ENCODE measurements around the gene KLHL8. TPM values are rescaled to one million over a fixed set of nuclear protein-coding genes. Genes with fewer than 3 reads are reported as not detected.
"Not testable (repeated sequence)": the region's sequence is repeated elsewhere in the genome, so short reads cannot be mapped to it uniquely, and the experiment has no call there.

Gene KLHL8
- polyA plus RNA-seq, 1 donor from 2014 or later: 15.0 TPM

DNA sequence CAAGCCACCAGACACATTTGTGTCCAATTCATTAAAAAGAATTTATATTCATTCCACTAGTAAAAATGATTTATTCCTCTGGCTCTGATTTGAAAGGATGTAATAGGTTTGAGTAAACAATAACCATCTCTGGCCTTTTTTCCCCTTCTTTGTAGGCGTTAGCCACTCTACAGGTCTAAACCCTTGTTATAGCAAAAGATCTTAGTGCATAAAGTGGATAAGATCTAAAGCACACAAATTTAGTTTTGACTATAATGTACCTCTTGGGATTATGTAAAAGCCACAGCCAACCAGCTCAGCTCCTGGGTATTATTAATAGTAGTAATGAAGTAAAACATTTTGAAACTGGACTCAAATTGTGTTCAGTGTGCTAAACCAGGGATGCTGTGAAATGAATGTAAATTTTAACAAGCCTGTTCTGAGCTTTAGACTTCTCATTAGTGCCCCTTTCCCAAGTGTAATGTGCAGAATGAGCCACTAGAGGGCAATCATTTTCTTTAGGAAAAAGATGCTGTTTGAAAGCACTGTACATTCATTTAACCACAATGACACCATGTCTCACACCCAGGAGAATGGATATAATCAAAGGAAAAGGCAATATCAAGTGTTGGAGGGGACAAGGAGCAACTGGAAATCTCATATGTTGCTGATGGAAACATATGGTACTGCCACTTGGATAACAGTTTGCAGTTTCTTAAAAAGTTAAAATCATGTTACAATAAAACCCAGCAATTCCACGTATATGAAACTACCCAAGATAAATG is 69.7 kb downstream of the KLHL8 start:
- no peak overlapping the region for H3K4me2 ChIP-seq (ENCODE audit: low read length)
- no peaks in the 10 kb centered on the region for H3K9me2 ChIP-seq (ENCODE audit: insufficient read depth, low read length)
- H3K9ac ChIP-seq (ENCODE audit: low read length): no peak overlapping the region
- no peaks in the 10 kb centered on the region for H3K27me3 ChIP-seq (ENCODE audit: insufficient read depth, low read depth, low read length)
- no peaks in the 10 kb centered on the region for H3K36me3 ChIP-seq (ENCODE audit: insufficient read depth, low read length)
- H3K27ac ChIP-seq (ENCODE audit: low read length): no peak overlapping the region
- no peaks in the 10 kb centered on the region for H3K79me2 ChIP-seq (replicated peaks; ENCODE audit: insufficient read depth, low read length)
- no peak overlapping the region for H3K4me3 ChIP-seq (ENCODE audit: low read length)
- H2AFZ ChIP-seq (ENCODE audit: low read depth, low read length): no peak overlapping the region
- TF ChIP-seq EP300 (conservative IDR thresholded peaks at IDR 0.05; ENCODE audit: poor library complexity, severe bottlenecking) (no peak), POLR2AphosphoS5 (IDR thresholded peaks at IDR 0.05) (no peak), SMC3 (conservative IDR thresholded peaks at IDR 0.05; ENCODE audit: poor library complexity) (peak; percentile 86), RAD21 (conservative IDR thresholded peaks at IDR 0.05) (peak; percentile 83), EZH2 (IDR thresholded peaks at IDR 0.05; ENCODE audit: borderline replicate concordance, insufficient read depth, low read length, poor library complexity, severe bottlenecking) (no peak), TAF1 (IDR thresholded peaks at IDR 0.05; ENCODE audit: low read depth) (no peak), MXI1 (conservative IDR thresholded peaks at IDR 0.05; ENCODE audit: poor library complexity, severe bottlenecking) (no peak)
- TF ChIP-seq, protein P1, sequence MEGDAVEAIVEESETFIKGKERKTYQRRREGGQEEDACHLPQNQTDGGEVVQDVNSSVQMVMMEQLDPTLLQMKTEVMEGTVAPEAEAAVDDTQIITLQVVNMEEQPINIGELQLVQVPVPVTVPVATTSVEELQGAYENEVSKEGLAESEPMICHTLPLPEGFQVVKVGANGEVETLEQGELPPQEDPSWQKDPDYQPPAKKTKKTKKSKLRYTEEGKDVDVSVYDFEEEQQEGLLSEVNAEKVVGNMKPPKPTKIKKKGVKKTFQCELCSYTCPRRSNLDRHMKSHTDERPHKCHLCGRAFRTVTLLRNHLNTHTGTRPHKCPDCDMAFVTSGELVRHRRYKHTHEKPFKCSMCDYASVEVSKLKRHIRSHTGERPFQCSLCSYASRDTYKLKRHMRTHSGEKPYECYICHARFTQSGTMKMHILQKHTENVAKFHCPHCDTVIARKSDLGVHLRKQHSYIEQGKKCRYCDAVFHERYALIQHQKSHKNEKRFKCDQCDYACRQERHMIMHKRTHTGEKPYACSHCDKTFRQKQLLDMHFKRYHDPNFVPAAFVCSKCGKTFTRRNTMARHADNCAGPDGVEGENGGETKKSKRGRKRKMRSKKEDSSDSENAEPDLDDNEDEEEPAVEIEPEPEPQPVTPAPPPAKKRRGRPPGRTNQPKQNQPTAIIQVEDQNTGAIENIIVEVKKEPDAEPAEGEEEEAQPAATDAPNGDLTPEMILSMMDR (IDR thresholded peaks at IDR 0.05; ENCODE audit: poor library complexity, severe bottlenecking): peak; percentile 90
- TF ChIP-seq, protein P2, sequence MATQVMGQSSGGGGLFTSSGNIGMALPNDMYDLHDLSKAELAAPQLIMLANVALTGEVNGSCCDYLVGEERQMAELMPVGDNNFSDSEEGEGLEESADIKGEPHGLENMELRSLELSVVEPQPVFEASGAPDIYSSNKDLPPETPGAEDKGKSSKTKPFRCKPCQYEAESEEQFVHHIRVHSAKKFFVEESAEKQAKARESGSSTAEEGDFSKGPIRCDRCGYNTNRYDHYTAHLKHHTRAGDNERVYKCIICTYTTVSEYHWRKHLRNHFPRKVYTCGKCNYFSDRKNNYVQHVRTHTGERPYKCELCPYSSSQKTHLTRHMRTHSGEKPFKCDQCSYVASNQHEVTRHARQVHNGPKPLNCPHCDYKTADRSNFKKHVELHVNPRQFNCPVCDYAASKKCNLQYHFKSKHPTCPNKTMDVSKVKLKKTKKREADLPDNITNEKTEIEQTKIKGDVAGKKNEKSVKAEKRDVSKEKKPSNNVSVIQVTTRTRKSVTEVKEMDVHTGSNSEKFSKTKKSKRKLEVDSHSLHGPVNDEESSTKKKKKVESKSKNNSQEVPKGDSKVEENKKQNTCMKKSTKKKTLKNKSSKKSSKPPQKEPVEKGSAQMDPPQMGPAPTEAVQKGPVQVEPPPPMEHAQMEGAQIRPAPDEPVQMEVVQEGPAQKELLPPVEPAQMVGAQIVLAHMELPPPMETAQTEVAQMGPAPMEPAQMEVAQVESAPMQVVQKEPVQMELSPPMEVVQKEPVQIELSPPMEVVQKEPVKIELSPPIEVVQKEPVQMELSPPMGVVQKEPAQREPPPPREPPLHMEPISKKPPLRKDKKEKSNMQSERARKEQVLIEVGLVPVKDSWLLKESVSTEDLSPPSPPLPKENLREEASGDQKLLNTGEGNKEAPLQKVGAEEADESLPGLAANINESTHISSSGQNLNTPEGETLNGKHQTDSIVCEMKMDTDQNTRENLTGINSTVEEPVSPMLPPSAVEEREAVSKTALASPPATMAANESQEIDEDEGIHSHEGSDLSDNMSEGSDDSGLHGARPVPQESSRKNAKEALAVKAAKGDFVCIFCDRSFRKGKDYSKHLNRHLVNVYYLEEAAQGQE (IDR thresholded peaks at IDR 0.05; ENCODE audit: borderline replicate concordance): no peak
- H4K20me1 ChIP-seq (ENCODE audit: insufficient read depth): no peaks in the 10 kb centered on the region
- H3F3A ChIP-seq (ENCODE audit: insufficient read depth, low read length, poor library complexity, severe bottlenecking): no peaks in the 10 kb centered on the region
- H3K9me3 ChIP-seq (ENCODE audit: low read length): no peaks in the 10 kb centered on the region

DNA sequence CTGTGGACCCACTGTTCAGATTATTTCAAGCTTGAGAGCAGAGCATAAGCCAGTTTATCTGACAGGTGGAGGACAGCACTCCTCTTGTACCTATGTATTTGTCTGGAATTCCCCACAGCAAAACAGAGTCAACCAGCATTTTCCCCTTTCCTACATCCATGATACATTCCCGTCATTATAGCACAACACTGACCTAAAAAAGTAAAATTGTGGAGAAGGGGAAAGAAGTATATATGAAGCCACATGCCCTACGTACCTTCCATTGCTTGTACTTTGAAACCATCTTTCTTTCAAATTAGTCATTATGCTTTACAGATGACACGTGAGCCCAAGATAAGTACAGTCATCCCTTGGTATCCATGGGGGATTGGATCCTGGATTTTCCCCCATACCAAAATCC is 73.3 kb downstream of the KLHL8 start:
- no peaks in the 10 kb centered on the region for H3K9me2 ChIP-seq (ENCODE audit: insufficient read depth, low read length)
- no peak overlapping the region for H3K27ac ChIP-seq (ENCODE audit: low read length)
- no peak overlapping the region for H3K4me2 ChIP-seq (ENCODE audit: low read length)
- no peaks in the 10 kb centered on the region for H3K9me3 ChIP-seq (ENCODE audit: low read length)
- H3K9ac ChIP-seq (ENCODE audit: low read length): no peak overlapping the region
- no peak overlapping the region for H3K4me3 ChIP-seq (ENCODE audit: low read length)
- H4K20me1 ChIP-seq (ENCODE audit: insufficient read depth): no peaks in the 10 kb centered on the region
- no peaks in the 10 kb centered on the region for H3F3A ChIP-seq (ENCODE audit: insufficient read depth, low read length, poor library complexity, severe bottlenecking)
- no peaks in the 10 kb centered on the region for H3K36me3 ChIP-seq (ENCODE audit: insufficient read depth, low read length)
- no peaks in the 10 kb centered on the region for H3K27me3 ChIP-seq (ENCODE audit: insufficient read depth, low read depth, low read length)
- H2AFZ ChIP-seq (ENCODE audit: low read depth, low read length): no peak overlapping the region
- no peaks in the 10 kb centered on the region for H3K79me2 ChIP-seq (replicated peaks; ENCODE audit: insufficient read depth, low read length)
- TF ChIP-seq MXI1 (conservative IDR thresholded peaks at IDR 0.05; ENCODE audit: poor library complexity, severe bottlenecking) (no peak), TAF1 (IDR thresholded peaks at IDR 0.05; ENCODE audit: low read depth) (no peak), SMC3 (conservative IDR thresholded peaks at IDR 0.05; ENCODE audit: poor library complexity) (no peak), RAD21 (conservative IDR thresholded peaks at IDR 0.05) (no peak), EP300 (conservative IDR thresholded peaks at IDR 0.05; ENCODE audit: poor library complexity, severe bottlenecking) (no peak)
- TF ChIP-seq, protein P2 (IDR thresholded peaks at IDR 0.05; ENCODE audit: borderline replicate concordance): no peak
- TF ChIP-seq, protein P1 (IDR thresholded peaks at IDR 0.05; ENCODE audit: poor library complexity, severe bottlenecking): no peak

DNA sequence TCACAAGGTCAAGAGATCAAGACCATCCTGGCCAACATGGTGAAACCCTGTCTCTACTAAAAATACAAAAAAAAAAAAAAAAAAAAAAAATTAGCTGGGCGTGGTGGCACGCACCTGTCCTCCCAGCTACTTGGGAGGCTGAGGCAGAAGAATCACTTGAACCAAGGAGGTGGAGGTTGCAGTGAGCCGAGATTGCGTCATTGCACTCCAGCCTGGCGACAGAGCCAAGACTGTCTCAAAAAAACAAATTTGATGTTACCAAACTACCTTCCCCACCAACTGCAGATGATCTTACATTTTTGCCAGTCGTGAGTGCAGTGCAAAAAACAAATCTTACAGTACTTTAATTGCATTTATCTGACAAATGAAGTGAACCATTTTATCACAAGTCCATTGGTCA is 74.5 kb downstream of the KLHL8 start:
- H2AFZ ChIP-seq (ENCODE audit: low read depth, low read length); H3K36me3 ChIP-seq (ENCODE audit: insufficient read depth, low read length); H3K9me2 ChIP-seq (ENCODE audit: insufficient read depth, low read length); H4K20me1 ChIP-seq (ENCODE audit: insufficient read depth); H3K9ac ChIP-seq (ENCODE audit: low read length); H3K27ac ChIP-seq (ENCODE audit: low read length); H3K9me3 ChIP-seq (ENCODE audit: low read length); H3K4me3 ChIP-seq (ENCODE audit: low read length); H3K4me2 ChIP-seq (ENCODE audit: low read length); H3K27me3 ChIP-seq (ENCODE audit: insufficient read depth, low read depth, low read length); H3F3A ChIP-seq (ENCODE audit: insufficient read depth, low read length, poor library complexity, severe bottlenecking); H3K79me2 ChIP-seq (replicated peaks; ENCODE audit: insufficient read depth, low read length): not testable (repeated sequence)

Measured in neural cell (in vitro differentiated cells).